Fibroblast of pulmonary artery (primary cell): ENCODE measurements around the gene ADH1C.

Experiments
- DNase-seq: peaks from one replicate; pipeline ENCODE4 v3.0.0-alpha.2; 2010; ENCODE audit warnings: low read depth
- H3K4me3 ChIP-seq: replicated peaks from 2 replicates; pipeline ENCODE4 v1.5.1; 2011; ENCODE audit warnings: low read depth, mild to moderate bottlenecking, control low read depth, low read length, moderate library complexity
- CTCF ChIP-seq: IDR thresholded peaks from 2 replicates; pipeline ENCODE4 v1.5.1; 2011; ENCODE audit warnings: mild to moderate bottlenecking, control low read depth, low read length, inconsistent platforms; ENCODE audit errors: missing control alignments

The ADH1C gene

GRCh38 chr4:99301376-99302164 is 51.0 kb downstream of the ADH1C start:
- H3K4me3 ChIP-seq: no peak overlapping the region
- no peak for TF ChIP-seq CTCF
- peak; percentile 53 for DNase-seq

GRCh38 chr4:99300934-99301333 is 51.6 kb downstream of the ADH1C start:
- DNase-seq: peak; percentile 99
- no peak for TF ChIP-seq CTCF

GRCh38 chr4:99293357-99293756 is 59.2 kb downstream of the ADH1C start:
- no peak for DNase-seq
- no peak overlapping the region for H3K4me3 ChIP-seq
- no peak for TF ChIP-seq CTCF

More at GRCh38 chr4:99300934-99301333, 51.6 kb downstream of the ADH1C start:
- no peak overlapping the region for H3K4me3 ChIP-seq

- no peak for TF ChIP-seq CTCF
- no peak for DNase-seq
- no peak within 1 kb of the TSS for H3K4me3 ChIP-seq
These were observed 61.4 kb downstream of the ADH1C start, which contains the start of gene ADH1A for GRCh38 chr4:99290848-99291786. TSS of gene ADH1A (minus strand) at chr4:99290985. CDS start at chr4:99290914, 71 bp downstream.
